Skeletal muscle cell (primary cell): ENCODE measurements around the gene TEX11.
"Not testable (repeated sequence)": the region's sequence is repeated elsewhere in the genome, so short reads cannot be mapped to it uniquely, and the experiment has no call there.

ENCODE experiments used
- DNase-seq: peaks from one replicate; pipeline ENCODE4 v3.0.0-alpha.2; 2010; ENCODE audit warnings: low read depth
- H3K4me3 ChIP-seq: 2 replicates; pipeline ENCODE4 v1.5.1; 2011; ENCODE audit warnings: low read depth, mild to moderate bottlenecking, control low read depth, low read length, moderate library complexity

Gene TEX11

DNA sequence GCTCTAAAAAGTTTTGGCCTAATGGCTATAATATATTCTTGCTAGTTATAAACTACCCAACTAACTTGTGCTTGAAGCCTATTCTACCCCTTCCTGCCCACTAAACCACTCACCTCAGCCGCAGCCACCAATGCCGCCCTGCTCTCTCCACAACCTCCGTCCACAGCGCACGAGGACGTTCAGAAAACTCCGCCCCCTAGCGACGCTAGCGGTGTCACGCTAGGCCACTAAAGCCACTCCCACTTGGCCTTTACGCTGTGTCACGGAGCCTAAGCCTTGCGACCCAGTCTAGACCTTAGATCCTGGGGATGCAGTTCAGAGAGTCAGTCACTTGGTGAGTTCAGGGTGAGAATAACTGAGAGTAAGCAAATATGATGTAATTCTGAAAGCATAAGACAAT is at the start of gene TEX11:
Gene TEX11 (minus strand): TSS at position 171 of the 400 bp plus-strand sequence. CDS start 922 bp downstream, outside the sequence.
- H3K4me3 ChIP-seq, result no peak within 1 kb of the TSS
- no peak for DNase-seq

DNA sequence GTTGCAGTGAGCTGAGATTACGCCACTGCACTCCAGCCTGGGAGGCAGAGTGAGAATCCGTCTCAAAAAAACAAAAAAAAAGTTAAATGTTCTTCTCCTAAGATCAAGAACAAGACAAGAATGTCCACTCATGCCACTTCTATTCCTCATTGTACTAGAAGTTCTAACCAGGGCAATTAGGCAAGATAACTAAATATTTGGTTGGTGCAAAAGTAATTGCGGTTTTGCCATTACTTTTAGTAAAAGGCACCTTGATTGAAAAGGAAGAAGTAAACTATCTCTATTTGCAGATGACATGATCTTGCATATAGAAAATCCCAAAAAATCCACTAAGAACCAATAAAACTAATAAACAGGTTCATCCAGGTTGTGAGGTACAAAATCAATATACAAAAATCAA is 46.4 kb upstream of the TEX11 start:
- DNase-seq, result no peak
- no peak overlapping the region for H3K4me3 ChIP-seq

- DNase-seq, result no peak
These were observed 15.9 kb upstream of the TEX11 start for GRCh38 chrX:70924294-70924911.

DNA sequence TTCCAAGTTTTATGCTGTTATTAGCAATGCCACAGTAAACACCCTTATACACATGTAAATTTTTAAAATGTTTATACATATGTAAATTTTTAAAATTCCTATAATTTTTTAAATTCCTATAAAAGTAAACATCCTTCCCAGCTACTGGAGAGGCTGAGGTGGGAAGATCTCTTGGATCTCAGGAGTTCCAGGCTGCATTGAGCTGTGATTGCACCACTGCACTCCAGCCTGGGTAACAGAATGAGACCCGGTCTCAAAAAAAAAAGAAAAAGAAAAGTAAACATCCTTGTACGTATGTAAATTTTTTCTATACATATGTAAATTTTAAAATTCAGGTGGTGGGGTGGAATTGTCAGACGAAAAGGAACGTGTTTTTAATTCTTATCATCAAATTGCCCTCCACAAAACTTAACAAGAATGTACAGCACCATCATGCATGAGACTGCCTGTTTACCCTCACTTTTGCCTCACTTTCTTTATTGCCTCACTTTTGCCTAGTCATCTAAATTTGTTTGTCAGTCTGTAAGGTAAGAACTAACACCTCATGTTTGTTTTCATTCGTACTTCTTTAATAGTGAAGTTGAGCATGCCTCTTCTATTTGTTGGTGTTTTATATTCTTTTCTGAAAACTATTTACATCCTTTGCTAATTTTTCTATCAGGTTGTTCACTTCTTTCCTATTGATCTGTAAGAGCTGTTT is 14.4 kb upstream of the TEX11 start:
- DNase-seq, result no peak
- H3K4me3 ChIP-seq, result no peak overlapping the region

More at GRCh38 chrX:70924294-70924911, 15.9 kb upstream of the TEX11 start:
- H3K4me3 ChIP-seq, result no peak overlapping the region

DNA sequence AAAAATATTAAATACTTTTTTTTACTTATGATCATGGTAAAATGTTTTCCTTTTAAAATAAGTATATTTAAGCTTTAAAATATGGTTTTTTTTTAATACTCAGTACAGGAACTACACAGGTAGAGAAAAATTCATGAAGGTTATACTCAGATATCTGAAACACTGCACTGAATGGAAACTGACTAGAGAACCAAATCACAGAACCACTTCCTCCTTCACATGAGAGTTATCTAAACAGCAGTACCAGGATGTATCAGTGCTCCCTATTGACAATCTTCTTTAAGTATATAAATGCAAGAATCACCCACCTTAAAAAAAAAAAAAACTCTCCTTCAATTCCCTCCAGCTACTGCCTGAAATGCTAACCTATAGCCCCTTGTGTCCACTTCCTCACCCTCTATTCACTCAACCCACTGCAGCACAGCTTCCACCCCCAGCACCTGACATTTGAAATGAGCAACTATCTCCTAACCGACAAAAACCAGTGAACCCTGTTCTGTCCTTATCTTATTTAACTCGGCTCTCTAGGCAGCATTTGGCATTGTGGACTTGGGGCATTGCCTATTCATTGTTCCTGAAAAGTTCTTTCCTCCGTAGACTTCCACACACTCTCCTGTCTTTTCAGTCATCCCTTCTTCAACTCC is 13.3 kb upstream of the TEX11 start:
- H3K4me3 ChIP-seq, result no peak overlapping the region
- DNase-seq, result no peak

DNA sequence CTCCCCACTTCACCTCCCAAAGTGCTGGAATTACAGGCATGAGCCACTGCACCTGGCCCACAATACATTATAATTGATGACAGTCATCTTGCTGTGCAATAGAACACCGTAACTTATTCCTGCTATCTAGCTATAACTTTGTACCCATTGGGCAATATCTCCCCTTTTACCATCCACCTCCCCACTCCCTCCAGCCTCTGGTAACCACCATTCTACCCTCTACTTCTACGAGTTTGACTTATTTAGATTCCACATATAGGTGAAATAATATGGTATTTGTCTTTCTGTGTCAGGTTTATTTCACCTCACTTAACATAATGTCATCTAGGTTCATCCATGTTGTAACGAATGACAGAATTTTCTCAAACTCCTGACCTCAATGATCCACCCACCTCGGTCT is 8.2 kb upstream of the TEX11 start:
- no peak for DNase-seq
- no peak overlapping the region for H3K4me3 ChIP-seq

GRCh38 chrX:70907900-70908299 is 611 bp downstream of the TEX11 start:
- no peak for DNase-seq
- H3K4me3 ChIP-seq, result no peak overlapping the region

DNA sequence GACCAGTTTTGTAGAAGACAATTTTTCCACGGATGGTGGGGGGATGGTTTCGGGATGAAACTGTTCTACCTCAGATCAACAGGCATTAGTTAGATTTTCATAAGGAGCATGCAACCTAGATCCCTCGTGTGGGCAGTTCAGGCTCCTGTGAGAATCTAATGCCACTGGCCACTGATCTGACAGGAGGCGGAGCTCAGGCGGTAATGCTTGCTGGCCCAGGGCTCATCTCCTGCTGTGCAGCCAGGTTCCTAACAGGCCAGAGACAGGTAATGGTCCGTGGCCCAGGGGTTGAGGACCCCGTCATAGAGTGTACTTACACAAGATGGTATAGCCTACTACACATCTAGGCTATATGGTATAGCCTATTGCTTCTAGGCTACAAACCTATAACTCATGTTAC is 7.0 kb downstream of the TEX11 start:
- DNase-seq, result no peak
- no peak overlapping the region for H3K4me3 ChIP-seq

DNA sequence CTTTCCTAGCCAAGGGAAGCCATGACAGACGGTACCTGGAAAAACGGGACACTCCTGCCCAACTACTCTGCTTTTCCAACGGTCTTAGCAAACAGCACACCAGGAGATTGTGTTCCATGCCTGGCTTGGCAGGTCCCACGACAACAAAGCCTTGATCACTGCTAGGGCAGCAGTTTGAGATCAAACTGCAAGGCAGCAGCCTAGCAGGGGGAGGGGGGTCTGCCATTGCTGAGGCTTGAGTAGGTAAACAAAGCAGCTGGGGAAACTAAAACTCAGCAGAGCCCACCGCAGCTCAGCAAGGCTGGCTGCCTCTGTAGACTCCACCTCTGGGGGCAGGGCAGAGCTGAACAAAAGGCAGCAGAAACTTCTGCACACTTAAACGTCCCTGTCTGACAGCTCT is 18.1 kb downstream of the TEX11 start:
- H3K4me3 ChIP-seq, DNase-seq: not testable (repeated sequence)

GRCh38 chrX:70878902-70879301 is 29.6 kb downstream of the TEX11 start:
- DNase-seq, result no peak
- no peak overlapping the region for H3K4me3 ChIP-seq

GRCh38 chrX:70852294-70852693 is 56.2 kb downstream of the TEX11 start:
- H3K4me3 ChIP-seq, result no peak overlapping the region
- no peak for DNase-seq

- not testable (repeated sequence) for DNase-seq, H3K4me3 ChIP-seq
These were observed 64.4 kb downstream of the TEX11 start for GRCh38 chrX:70844081-70844480.

- H3K4me3 ChIP-seq, DNase-seq: not testable (repeated sequence)
These were observed 64.9 kb downstream of the TEX11 start for GRCh38 chrX:70843620-70844019.

DNA sequence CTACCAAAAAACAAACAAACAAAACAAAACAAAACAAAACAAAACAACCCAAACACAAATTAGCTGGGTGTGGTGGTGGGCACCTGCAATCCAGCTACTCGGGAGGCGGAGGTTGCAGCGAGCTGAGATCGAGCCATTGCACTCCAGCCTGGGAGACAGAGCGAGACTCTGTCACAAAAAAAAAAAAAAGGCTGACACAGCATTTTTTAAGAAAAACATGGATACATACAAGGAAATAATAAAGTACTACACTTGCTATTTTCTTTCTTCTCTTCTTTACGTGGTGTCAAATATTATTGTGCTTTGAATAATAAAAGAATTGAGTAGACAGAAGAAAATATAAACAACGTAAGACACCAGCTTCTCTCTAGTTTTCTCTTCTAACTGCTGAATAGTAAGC is 73.9 kb downstream of the TEX11 start:
- DNase-seq, result no peak
- H3K4me3 ChIP-seq, result no peak overlapping the region

DNA sequence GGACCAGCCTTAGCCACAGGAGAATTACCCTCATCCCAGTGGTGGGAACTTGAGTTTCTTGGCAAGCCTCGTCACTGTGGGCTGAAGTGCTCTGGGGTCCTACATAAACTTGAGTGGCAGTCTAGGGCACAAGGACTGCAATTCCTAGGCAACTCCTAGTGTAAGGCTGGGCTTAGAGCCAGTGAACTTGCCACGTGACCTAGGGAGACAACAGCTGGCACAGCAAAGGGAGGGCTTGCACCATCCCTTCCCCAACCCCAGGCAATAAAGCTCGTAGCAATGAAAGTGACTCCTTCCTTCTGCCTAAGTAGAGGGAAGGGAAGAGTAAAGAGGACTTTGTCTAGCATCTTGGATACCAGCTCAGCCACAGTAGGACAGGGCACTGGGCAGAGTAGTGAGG is 81.8 kb downstream of the TEX11 start:
- DNase-seq, result no peak
- H3K4me3 ChIP-seq, result no peak overlapping the region

DNA sequence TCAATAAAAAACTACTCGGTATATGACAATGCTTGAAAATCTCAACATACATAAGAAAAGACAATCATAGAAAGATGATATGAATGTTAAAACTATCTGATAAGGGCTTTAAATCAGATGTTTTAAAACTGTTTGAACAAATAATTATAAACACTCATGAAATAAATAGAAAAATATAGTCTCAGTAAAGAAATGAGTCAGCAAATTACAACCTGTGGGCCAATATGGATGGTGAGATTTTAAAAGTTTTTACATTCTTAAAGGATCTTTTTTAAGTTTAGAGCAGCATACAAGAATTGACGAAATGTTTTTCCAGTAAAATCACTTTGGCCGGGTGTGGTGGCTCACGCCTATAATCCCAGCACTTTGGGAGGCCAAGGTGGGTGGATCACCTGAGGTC is 83.1 kb downstream of the TEX11 start:
- DNase-seq, result no peak
- no peak overlapping the region for H3K4me3 ChIP-seq

- no peak overlapping the region for H3K4me3 ChIP-seq
- no peak for DNase-seq
These were observed 99.3 kb downstream of the TEX11 start for GRCh38 chrX:70808942-70809940.

DNA sequence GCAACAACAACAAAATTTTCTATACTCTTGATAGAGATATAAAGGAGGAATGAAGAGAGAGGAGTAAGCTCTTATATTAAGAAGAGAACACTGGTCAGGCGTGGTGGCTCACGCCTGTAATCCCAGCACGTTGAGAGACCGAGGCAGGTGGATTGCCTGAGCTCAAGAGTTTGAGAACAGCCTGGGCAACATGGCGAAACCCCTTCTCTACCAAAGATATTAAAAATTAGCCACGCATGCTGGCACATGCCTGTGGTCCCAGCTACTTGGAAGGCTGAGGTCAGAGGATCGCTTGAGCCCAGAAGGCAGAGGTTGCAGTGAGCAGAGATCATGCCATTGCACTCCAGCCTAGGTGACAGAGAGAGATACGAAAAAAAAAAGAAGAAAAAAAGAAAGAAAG is 102.4 kb downstream of the TEX11 start:
- no peak overlapping the region for H3K4me3 ChIP-seq
- no peak for DNase-seq

DNA sequence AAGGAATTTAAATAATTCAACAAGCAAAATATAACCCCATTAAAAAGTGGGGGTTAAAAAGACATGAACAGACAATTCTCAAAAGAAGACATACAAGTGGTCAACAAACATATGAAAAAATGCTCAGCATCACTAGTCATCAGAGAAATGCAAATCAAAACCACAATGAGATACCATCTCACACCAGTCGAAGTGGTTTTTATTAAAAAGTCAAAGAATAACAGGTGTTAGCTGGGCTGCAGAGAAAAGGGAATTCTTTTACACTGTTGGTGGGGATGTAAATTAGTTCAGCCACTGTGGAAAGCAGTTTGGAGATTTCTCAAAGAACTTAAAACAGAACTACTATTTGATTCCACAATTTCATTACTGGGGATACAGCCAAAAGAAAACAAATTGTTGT is 111.8 kb downstream of the TEX11 start:
- H3K4me3 ChIP-seq, DNase-seq: not testable (repeated sequence)

DNA sequence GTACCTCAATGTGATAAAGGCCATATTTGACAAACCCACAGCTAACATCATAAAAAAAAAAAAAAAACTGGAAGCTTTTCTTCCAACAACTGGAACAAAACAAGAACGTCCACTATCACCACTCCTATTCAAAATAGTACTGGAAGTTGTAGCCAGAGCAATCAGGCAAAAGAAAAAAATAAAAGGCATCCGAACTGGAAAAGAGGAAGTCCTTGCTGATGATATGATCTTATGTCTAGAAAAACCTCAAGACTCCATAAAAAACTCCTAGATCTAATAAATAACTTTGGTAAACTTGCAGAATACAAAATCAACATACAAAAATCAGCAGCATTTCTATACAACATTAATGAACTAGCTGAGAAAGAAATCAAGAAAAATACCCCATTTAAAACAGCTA is 134.3 kb downstream of the TEX11 start:
- DNase-seq, result no peak

More for the DNA sequence above, 134.3 kb downstream of the TEX11 start:
- no peak overlapping the region for H3K4me3 ChIP-seq
